H1 (cell line): ENCODE data around the gene SH3GL1. TPM values are rescaled to one million over a fixed set of nuclear protein-coding genes. Genes with fewer than 3 reads are reported as not detected.

Experiments used
- MAFK ChIP-seq: IDR thresholded peaks from 2 replicates; pipeline ENCODE4 v1.6.1; 2012; ENCODE audit warnings: low read depth, mild to moderate bottlenecking, improper control_type of control experiment, low read length
- PHF8 ChIP-seq: fragments of 200-600 bp; sonication (generic); conservative IDR thresholded peaks from 2 replicates; pipeline ENCODE4 v1.7.1; 2012; ENCODE audit warnings: low read depth, mild to moderate bottlenecking, inconsistent platforms, low read length, moderate library complexity
- POLR2A ChIP-seq, 2 experiments: IDR thresholded peaks; 1 replicate in 1 of 2; 2 replicates in 1 of 2; pipeline ENCODE4 v1.6.1; 2011; ENCODE audit warnings: low read depth in 2 of 2, low read length in 2 of 2, mild to moderate bottlenecking in 2 of 2; ENCODE audit errors: control extremely low read depth in 1 of 2
- POU5F1 ChIP-seq: IDR thresholded peaks from 2 replicates; pipeline ENCODE4 v1.6.1; 2011; ENCODE audit warnings: low read depth, mild to moderate bottlenecking, low read length, moderate library complexity
- RAD21 ChIP-seq, 2 experiments: IDR thresholded peaks in 1 of 2; conservative IDR thresholded peaks in 1 of 2; 2 replicates each; pipeline ENCODE4 v1.6.1; 2011; ENCODE audit warnings: low read depth in 2 of 2, low read length in 2 of 2, improper control_type of control experiment in 1 of 2, inconsistent platforms in 1 of 2, mild to moderate bottlenecking in 1 of 2, moderate library complexity in 1 of 2
- SIN3A ChIP-seq, 2 experiments: IDR thresholded peaks in 1 of 2; conservative IDR thresholded peaks in 1 of 2; 2 replicates each; pipeline ENCODE4 v1.6.1; 2011 to 2012; ENCODE audit warnings: low read length in 2 of 2, improper control_type of control experiment in 1 of 2, low read depth in 1 of 2, mild to moderate bottlenecking in 1 of 2
- polyA plus RNA-seq, 7 experiments: library from polyadenylated mRNA; depleted of rRNA in 3 of 7; stranded (reverse) in 5 of 7; unstranded in 2 of 7; fragments of >200 nt in 5 of 7; fragments of 200-250 nt in 2 of 7; gene quantifications; 1 replicate in 5 of 7; 2 replicates in 1 of 7; 4 replicates in 1 of 7; pipeline versions ENCODE4 v1.2.1 to v1.2.3, GENCODE V29; 2011 to 2013; ENCODE audit warnings: missing spikeins in 2 of 7, mixed read lengths in 2 of 7
- total RNA-seq: library from RNA; stranded (reverse); fragmentation: NEBNext Ultra II Directional; extraction: Animal tissue kit (Norgen Biotek cat#: 25700); gene quantifications from 2 replicates; pipeline ENCODE4 v1.2.1, GENCODE V29; 2021
- TF ChIP-seq, protein P1 (sequence below), 3 experiments: IDR thresholded peaks; 1 replicate in 2 of 3; 2 replicates in 1 of 3; pipeline versions ENCODE4 v1.5.1 to v1.6.1; 2011; ENCODE audit warnings: low read length in 3 of 3, mild to moderate bottlenecking in 3 of 3, inconsistent platforms in 2 of 3, low read depth in 1 of 3, moderate library complexity in 1 of 3; ENCODE audit not compliant: insufficient read depth in 1 of 3; ENCODE audit errors: control extremely low read depth in 1 of 3

Gene SH3GL1
- total and polyA plus RNA-seq, 2 of the 8 experiments (the other 6 are each of a cell fraction or from before 2014, with no cell fraction given), result 81.5 to 102 TPM

DNA sequence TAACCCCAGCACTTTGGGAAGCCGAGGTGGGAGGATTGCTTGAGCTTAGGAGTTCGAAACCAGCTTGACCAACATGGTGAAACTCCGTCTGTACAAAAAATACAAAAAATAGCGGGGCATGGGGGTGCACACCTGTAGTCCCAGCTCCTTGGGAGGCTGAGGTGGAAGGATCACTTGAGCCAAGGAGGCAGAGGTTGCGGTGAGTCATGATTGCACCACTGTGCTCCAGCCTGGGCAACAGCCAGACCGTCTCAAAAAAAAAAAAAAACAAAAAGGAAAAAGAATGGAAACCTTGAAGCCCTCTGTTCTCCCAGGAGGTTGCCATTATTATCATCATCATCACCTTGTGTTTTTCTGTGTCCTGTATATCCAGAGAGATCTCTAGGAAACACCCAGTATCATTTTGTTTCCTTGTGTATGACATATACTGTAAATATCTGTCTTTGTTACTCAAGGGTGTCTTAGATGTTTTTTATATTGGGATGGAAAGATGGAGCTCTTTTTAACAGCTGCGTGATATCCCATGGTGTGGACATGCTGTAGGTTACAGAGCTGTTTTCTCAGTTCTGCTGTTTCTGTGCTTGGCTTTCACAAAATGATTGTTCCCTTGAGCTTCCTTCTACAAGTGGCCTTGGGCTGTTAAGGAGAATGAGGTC is 13.9 kb upstream of the SH3GL1 start (continued):
- TF ChIP-seq, protein P1, sequence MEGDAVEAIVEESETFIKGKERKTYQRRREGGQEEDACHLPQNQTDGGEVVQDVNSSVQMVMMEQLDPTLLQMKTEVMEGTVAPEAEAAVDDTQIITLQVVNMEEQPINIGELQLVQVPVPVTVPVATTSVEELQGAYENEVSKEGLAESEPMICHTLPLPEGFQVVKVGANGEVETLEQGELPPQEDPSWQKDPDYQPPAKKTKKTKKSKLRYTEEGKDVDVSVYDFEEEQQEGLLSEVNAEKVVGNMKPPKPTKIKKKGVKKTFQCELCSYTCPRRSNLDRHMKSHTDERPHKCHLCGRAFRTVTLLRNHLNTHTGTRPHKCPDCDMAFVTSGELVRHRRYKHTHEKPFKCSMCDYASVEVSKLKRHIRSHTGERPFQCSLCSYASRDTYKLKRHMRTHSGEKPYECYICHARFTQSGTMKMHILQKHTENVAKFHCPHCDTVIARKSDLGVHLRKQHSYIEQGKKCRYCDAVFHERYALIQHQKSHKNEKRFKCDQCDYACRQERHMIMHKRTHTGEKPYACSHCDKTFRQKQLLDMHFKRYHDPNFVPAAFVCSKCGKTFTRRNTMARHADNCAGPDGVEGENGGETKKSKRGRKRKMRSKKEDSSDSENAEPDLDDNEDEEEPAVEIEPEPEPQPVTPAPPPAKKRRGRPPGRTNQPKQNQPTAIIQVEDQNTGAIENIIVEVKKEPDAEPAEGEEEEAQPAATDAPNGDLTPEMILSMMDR (IDR thresholded peaks at IDR 0.05; ENCODE audit: control extremely low read depth in 1 of 3, insufficient read depth in 1 of 3, low read depth in 1 of 3, low read length in 3 of 3), result no peak
- TF ChIP-seq PHF8 (no peak), SIN3A (conservative IDR thresholded peaks at IDR 0.05 in 1 of 2, IDR thresholded peaks at IDR 0.05 in 1 of 2; ENCODE audit: low read depth in 1 of 2, low read length in 2 of 2) (no peak), RAD21 (IDR thresholded peaks at IDR 0.05 in 1 of 2, conservative IDR thresholded peaks at IDR 0.05 in 1 of 2; ENCODE audit: low read depth in 2 of 2, low read length in 2 of 2) (no peak), POU5F1 (no peak), POLR2A (IDR thresholded peaks at IDR 0.05; ENCODE audit: control extremely low read depth in 1 of 2, low read depth in 2 of 2, low read length in 2 of 2) (0 out of 3 replicates have a peak, but pooled peaks of 1 of the 2 experiments have one; percentile 34), MAFK (no peak)
